Thyroid gland (tissue), 4 donors: ENCODE measurements around the gene CD320.
"Not testable (repeated sequence)": the region's sequence is repeated elsewhere in the genome, so short reads cannot be mapped to it uniquely, and the experiment has no call there.

Experiments used
- POLR2A ChIP-seq, 2 donors: fragments of 450-650 bp; IDR thresholded peaks; one replicate each; pipeline ENCODE4 v1.6.1; 2017; ENCODE audit warnings: antibody characterized with exemption in 2 of 2, mild to moderate bottlenecking in 2 of 2, moderate library complexity in 1 of 2
- TF ChIP-seq, protein P1 (sequence below), 6 experiments: fragments of 200-600 bp in 3 of 6; fragments of 450-650 bp in 3 of 6; sonication (generic) in 3 of 6; IDR thresholded peaks; one replicate each; pipeline ENCODE4 v1.5.1; 2016 to 2019; ENCODE audit warnings: antibody characterized with exemption in 6 of 6, mild to moderate bottlenecking in 2 of 6, inconsistent platforms in 1 of 6, moderate library complexity in 1 of 6

DNA sequence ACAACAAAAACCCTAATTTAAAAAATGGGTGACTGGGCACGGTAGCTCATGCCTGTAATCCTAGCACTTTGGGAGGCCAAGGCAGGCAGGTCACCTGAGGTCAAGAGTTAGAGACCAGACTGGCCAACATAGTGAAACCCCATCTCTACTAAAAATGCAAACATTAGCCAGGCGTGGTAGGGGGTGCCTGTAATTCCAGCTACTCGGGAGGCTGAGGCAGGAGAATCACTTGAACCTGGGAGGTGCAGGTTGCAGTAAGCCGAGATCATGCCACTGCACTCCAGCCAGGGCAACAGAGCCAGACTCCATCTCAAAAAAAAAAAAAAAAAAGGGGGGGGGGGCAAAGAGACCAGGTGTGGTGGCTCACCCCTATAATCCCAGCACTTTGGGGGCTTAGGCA, 43.9 kb downstream of the CD320 start:
- TF ChIP-seq, protein P1, sequence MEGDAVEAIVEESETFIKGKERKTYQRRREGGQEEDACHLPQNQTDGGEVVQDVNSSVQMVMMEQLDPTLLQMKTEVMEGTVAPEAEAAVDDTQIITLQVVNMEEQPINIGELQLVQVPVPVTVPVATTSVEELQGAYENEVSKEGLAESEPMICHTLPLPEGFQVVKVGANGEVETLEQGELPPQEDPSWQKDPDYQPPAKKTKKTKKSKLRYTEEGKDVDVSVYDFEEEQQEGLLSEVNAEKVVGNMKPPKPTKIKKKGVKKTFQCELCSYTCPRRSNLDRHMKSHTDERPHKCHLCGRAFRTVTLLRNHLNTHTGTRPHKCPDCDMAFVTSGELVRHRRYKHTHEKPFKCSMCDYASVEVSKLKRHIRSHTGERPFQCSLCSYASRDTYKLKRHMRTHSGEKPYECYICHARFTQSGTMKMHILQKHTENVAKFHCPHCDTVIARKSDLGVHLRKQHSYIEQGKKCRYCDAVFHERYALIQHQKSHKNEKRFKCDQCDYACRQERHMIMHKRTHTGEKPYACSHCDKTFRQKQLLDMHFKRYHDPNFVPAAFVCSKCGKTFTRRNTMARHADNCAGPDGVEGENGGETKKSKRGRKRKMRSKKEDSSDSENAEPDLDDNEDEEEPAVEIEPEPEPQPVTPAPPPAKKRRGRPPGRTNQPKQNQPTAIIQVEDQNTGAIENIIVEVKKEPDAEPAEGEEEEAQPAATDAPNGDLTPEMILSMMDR (IDR thresholded peaks at IDR 0.05) = not testable (repeated sequence)
- TF ChIP-seq POLR2A (IDR thresholded peaks at IDR 0.05) = not testable (repeated sequence)
